ENCODE measurements around the gene AKT1S1.
"Not testable (repeated sequence)": the region's sequence is repeated elsewhere in the genome, so short reads cannot be mapped to it uniquely, and the experiment has no call there.

The AKT1S1 gene

GRCh38 chr19:49877020-49877878 is at the start of gene AKT1S1, which contains the start of gene TBC1D17:
Gene AKT1S1, minus strand, starts transcription at chr19:49877355. Its CDS starts 4,060 bp downstream, at chr19:49873295.
Gene TBC1D17, plus strand, starts transcription at chr19:49877702. Its CDS starts 22 bp downstream, at chr19:49877724.
- DNase-seq: peak; percentile 94 to 98

- no peak for DNase-seq
These were observed 49.4 kb upstream of the AKT1S1 start for GRCh38 chr19:49926515-49926914.

- DNase-seq: no peak
These were observed 48.3 kb upstream of the AKT1S1 start for GRCh38 chr19:49925486-49925885.

DNA sequence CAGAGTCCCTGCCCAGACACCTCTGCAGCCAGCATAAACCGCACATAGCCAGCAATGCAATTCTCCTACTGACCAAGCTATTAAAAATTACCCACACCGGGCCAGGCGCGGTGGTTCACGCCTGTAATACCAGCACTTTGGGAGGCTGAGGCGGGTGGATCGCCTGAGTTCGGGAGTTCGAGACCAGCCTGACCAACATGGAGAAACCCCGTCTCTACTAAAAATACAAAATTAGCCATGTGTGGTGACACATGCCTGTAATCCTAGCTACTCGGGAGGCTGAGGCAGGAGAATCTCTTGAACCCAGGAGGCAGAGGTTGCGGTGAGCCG is 47.7 kb upstream of the AKT1S1 start:
- DNase-seq: not testable (repeated sequence)

DNA sequence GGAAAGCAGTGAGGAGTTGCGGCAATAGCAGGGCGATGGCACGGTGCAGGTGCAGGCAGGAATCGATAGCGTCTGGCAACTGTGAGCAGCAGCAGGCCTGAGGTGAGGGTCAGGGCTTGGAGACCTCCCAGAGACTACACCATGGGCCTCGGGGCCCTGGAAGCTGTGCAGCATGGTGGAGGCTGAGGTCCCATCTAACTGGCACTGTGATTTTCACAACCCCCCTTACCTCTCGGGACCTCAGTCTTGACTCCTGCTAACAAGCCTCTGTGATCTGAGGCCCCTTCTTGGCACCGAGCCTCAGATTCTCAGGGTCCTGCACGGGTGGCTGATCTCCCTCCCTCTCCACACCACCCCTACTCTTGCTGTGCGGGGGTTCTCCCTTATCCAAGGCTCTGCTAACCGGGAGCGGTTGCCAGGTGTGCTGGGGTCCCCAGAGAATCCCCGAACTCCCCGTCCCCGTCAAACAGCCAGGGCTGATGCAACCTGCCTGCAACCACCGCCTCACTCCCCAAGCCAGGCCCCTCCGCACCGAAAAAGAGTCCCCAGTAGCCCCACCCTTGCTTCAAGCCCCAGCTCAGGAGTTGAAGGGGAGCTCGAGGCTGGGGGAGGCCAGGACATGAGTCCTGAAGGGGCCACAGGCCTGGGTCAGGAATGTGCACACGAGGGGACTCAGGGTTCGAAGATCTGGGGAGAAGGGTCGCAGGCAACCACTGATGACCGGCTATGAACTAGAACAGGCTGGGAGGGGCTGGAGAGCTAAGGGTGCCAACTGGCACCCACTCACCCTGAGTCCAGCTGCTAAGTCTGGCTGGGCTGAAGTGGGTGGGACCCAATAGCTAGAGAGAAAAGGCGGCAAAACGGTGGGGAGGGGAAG is 47.1 kb upstream of the AKT1S1 start:
- DNase-seq: no peak

GRCh38 chr19:49923055-49924003 is 46.2 kb upstream of the AKT1S1 start:
- no peak for DNase-seq

DNA sequence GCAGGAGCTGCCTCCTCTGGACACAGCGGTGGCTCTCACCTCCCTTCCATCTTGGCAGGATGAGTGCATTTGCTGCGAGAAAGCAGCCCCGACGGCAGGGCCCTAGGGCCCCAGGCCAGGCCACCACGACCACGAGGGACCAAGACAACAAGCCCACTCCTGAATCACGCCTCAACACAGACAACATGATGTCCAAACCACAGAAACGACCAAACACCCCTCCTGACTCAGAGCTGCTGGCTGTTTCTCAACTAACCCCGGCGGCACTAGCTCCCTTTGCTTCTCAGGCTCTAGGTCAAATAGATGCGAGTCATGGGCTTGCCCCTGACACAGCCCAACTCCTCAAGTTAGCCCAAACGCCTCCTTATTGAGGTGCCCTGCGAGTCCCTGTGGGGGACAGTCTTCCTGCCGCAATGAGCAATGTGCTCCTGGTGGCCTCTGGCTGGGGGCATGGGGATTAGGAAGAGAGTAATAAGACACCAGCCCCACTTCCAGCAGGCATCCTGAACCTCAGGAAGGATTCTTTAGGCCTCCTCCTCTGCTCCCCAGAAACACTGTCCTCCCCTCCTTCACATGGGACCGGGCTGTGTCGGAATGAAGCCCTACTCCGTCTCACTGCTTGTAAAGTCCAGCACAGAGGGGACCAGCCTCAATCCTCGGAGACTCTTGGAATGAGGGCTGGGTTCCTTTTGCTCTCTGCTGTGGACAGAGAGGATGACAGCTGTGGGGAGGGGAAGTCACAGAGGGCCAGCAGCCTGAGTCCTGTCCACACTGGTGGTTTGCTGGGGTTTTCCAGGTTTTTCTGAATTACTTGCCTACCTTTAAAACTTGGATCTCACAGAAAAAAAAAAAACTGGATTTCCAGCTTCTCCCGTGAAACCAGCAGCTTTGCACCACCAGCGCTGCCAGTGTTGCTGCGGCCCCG is 45.0 kb upstream of the AKT1S1 start:
- no peak for DNase-seq

GRCh38 chr19:49920624-49921363 is 43.6 kb upstream of the AKT1S1 start:
- no peak for DNase-seq

DNA sequence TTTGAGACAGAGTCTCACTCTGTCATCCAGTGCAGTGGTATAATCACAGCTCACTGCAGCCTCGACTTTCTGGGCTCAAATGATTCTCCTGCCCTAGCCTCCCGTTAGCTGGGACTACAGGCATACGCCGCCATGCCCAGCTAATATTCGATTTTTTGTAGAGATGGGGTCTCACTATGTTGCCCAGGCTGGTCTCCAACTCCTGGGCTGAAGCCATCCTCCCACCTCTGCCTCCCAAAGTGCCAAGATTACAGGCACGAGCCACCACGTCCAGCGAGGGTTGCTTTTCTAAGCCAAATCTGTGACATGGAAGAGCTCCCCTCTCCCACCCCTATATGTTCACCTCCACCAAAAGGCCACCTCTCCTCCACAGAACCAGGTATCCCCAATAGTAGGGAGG is 40.9 kb upstream of the AKT1S1 start:
- DNase-seq: no peak

DNA sequence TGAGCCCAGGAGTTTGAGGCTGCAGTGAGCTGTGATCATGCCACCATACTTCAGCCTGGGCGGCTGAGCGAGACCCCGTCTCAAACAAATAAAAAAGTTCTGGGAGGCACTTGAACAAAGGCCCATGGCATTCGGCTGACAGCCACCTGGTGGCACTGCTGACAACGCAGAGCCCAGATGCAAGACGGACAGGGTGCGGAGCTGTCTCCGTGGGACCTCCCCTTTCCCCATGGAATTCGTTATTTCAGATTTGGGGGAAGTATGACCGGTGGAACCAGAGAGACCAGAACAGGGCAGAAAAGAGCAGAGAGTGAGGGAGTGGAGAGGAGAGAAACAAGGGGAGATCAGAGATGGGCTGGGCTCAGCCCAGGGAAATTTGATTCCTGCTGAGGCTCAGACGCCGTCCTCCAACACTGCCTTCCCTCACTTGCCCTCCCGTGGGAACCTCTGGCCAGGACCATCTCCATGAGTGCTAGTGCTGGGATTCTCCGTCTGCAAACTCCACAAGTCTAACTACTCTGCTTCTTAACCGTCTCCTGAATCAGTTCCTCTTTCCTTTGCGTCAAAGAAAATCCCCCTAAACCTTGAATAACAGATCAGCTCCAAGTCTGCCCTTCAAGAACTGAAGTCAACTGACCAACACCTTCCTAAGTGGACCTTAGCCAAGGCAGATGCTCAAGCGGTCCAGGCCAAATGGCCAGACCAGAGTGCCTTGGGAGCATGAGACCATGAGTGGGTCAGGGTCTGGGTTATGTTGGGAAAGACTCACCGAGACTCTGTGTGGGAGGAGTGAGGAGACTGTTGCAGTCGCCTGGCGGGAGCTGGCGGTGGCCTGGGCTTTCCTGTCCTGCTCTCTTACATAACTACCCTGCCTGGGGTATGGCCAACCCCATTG is 39.9 kb upstream of the AKT1S1 start:
- DNase-seq: no peak

DNA sequence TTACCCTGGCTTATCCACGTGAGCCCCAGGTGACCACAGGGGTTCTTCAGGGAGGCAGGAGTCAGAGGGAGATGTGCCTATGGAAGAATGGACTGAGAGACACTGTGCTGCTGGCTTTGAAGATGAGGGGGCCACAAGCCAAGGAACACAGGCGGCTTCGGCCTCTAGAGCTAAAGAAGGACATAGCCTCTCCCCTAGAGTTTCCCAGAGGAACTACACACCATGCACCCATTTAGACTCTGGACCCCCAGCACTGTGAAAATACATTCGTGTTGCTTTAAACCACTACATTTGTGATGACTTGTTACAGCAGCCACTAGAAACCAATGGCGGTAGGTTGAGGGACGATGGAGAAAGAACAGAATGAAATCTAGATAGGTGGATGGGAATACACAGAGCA is 38.1 kb upstream of the AKT1S1 start:
- no peak for DNase-seq

GRCh38 chr19:49913720-49914119 is 36.6 kb upstream of the AKT1S1 start:
- DNase-seq: no peak

GRCh38 chr19:49912965-49913685 is 36.0 kb upstream of the AKT1S1 start:
- DNase-seq: no peak

- DNase-seq: no peak
These were observed 34.4 kb upstream of the AKT1S1 start for GRCh38 chr19:49911381-49912145.

DNA sequence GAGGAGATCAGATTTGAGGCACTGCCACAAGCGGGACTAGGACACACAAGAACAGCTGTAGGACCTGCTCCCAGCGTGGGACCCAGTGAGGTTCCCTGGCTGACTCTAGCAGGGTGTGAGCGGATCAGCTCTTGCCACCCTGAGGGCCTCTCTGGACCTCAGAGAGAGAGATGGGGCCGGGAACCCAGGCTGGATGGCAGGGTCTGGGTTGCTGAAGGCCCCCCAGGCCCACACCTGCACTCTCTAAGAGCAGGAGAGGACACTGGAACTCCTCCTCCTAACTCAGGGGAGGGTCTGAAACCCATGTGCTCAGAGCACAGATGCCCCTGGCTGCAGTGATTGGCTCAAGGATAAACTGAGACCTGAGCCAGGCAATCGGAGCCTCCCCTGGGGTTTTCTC is 33.0 kb upstream of the AKT1S1 start:
- no peak for DNase-seq

GRCh38 chr19:49908480-49909420 is 31.6 kb upstream of the AKT1S1 start:
- no peak for DNase-seq
